HepG2 (cell line): ENCODE measurements around the gene DARS2. TPM values are rescaled to one million over a fixed set of nuclear protein-coding genes. Genes with fewer than 3 reads are reported as not detected.

Experiments
- GATAD1 ChIP-seq: IDR thresholded peaks from 2 replicates; pipeline ENCODE4 v1.6.1; 2016; ENCODE audit warnings: missing genetic modification reagents, missing compliant biosample characterization
- KLF6 ChIP-seq: IDR thresholded peaks from 2 replicates; pipeline ENCODE4 v1.8.0; 2016; ENCODE audit warnings: missing biosample characterization, missing genetic modification reagents
- LCORL ChIP-seq, 2 experiments: fragments of 450-650 bp in 1 of 2; sonication (generic) in 1 of 2; formaldehyde crosslinking in 1 of 2; IDR thresholded peaks; 2 replicates each; pipeline versions ENCODE4 v1.5.0 to v1.6.1; 2017 to 2020; ENCODE audit warnings: antibody characterized with exemption in 1 of 2, missing genetic modification reagents in 1 of 2
- MIER2 ChIP-seq: IDR thresholded peaks from 2 replicates; pipeline ENCODE4 v1.6.1; 2016; ENCODE audit warnings: missing biosample characterization, missing genetic modification reagents
- MLLT10 ChIP-seq: sonication (generic); formaldehyde crosslinking; IDR thresholded peaks from 2 replicates; pipeline ENCODE4 v1.4.0; 2020; ENCODE audit warnings: missing genetic modification reagents
- PHF20 ChIP-seq: sonication (generic); formaldehyde crosslinking; IDR thresholded peaks from 2 replicates; pipeline ENCODE4 v1.5.0; 2020; ENCODE audit warnings: mild to moderate bottlenecking, missing genetic modification reagents
- RBAK ChIP-seq: sonication (generic); formaldehyde crosslinking; IDR thresholded peaks from 2 replicates; pipeline ENCODE4 v1.5.1; 2020; ENCODE audit warnings: mild to moderate bottlenecking, missing genetic modification reagents
- SALL2 ChIP-seq: sonication (generic); formaldehyde crosslinking; IDR thresholded peaks from 2 replicates; pipeline ENCODE4 v1.8.1; 2023; ENCODE audit warnings: mild to moderate bottlenecking, missing genetic modification reagents, inconsistent platforms
- TARDBP ChIP-seq: sonication (generic); formaldehyde crosslinking; IDR thresholded peaks from 2 replicates; pipeline ENCODE4 v1.8.0; 2022; ENCODE audit warnings: mild to moderate bottlenecking, missing genetic modification reagents
- ZBTB42 ChIP-seq: sonication (generic); formaldehyde crosslinking; IDR thresholded peaks from 2 replicates; pipeline ENCODE4 v1.5.0; 2020; ENCODE audit warnings: mild to moderate bottlenecking, missing genetic modification reagents
- ZNF230 ChIP-seq: sonication (generic); formaldehyde crosslinking; IDR thresholded peaks from 2 replicates; pipeline ENCODE4 v1.4.0; 2020; ENCODE audit warnings: mild to moderate bottlenecking, missing genetic modification reagents
- ZNF557 ChIP-seq: sonication (generic); formaldehyde crosslinking; IDR thresholded peaks from 2 replicates; pipeline ENCODE4 v1.4.0; 2020; ENCODE audit warnings: missing genetic modification reagents
- ZNF570 ChIP-seq: sonication (generic); formaldehyde crosslinking; IDR thresholded peaks from 2 replicates; pipeline ENCODE4 v1.4.0; 2020; ENCODE audit warnings: mild to moderate bottlenecking, missing genetic modification reagents, borderline replicate concordance
- ZNF572 ChIP-seq: sonication (generic); formaldehyde crosslinking; IDR thresholded peaks from 2 replicates; pipeline ENCODE4 v1.5.1; 2020; ENCODE audit warnings: mild to moderate bottlenecking, missing genetic modification reagents
- ZNF614 ChIP-seq: IDR thresholded peaks from 2 replicates; pipeline ENCODE4 v1.6.1; 2018; ENCODE audit warnings: missing biosample characterization, missing genetic modification reagents, inconsistent platforms, borderline replicate concordance
- ZNF674 ChIP-seq: sonication (generic); formaldehyde crosslinking; IDR thresholded peaks from 2 replicates; pipeline ENCODE4 v1.5.0; 2020; ENCODE audit warnings: low read depth, mild to moderate bottlenecking, missing genetic modification reagents
- polyA plus RNA-seq, 8 experiments: library from polyadenylated mRNA; depleted of rRNA in 3 of 8; stranded (reverse) in 7 of 8; unstranded in 1 of 8; fragments of >200 nt; fragmentation: Illumina TruSeq in 4 of 8; extraction: Trizol in 4 of 8; gene quantifications; 2 replicates each; pipeline versions ENCODE4 v1.2.1 to v1.2.3, GENCODE V29; 2011 to 2016; ENCODE audit warnings: low read depth in 4 of 8, missing spikeins in 1 of 8, mixed read lengths in 1 of 8; ENCODE audit not compliant: insufficient read depth in 1 of 8
- total RNA-seq, 5 experiments: library from RNA; depleted of rRNA; stranded (reverse); fragments of >200 nt; fragmentation: Illumina TruSeq; extraction: Trizol; gene quantifications; 2 replicates each; pipeline ENCODE4 v1.2.3, GENCODE V29; 2016; ENCODE audit warnings: low read depth in 1 of 5
- TF ChIP-seq, protein P1 (sequence below): sonication (generic); formaldehyde crosslinking; IDR thresholded peaks from 2 replicates; pipeline ENCODE4 v1.4.0; 2020; ENCODE audit warnings: mild to moderate bottlenecking, low read depth, missing genetic modification reagents
- TF ChIP-seq, protein P2 (sequence below): sonication (generic); formaldehyde crosslinking; IDR thresholded peaks from 2 replicates; pipeline ENCODE4 v1.5.0; 2020; ENCODE audit warnings: mild to moderate bottlenecking, missing genetic modification reagents
- TF ChIP-seq, protein P3 (sequence below): IDR thresholded peaks from 2 replicates; pipeline ENCODE4 v1.6.1; 2016; ENCODE audit warnings: missing compliant biosample characterization, missing genetic modification reagents, borderline replicate concordance
- TF ChIP-seq, protein P4 (sequence below), 2 experiments: sonication (generic) in 1 of 2; formaldehyde crosslinking in 1 of 2; IDR thresholded peaks; 2 replicates each; pipeline versions ENCODE4 v1.5.1 to v1.6.1; 2011 to 2020; ENCODE audit warnings: borderline replicate concordance in 1 of 2, low read depth in 1 of 2, low read length in 1 of 2, mild to moderate bottlenecking in 1 of 2, missing genetic modification reagents in 1 of 2, moderate library complexity in 1 of 2
- TF ChIP-seq, protein P5 (sequence below): sonication (generic); formaldehyde crosslinking; IDR thresholded peaks from 2 replicates; pipeline ENCODE4 v1.4.0; 2020; ENCODE audit warnings: missing genetic modification reagents

Gene DARS2
- total and polyA plus RNA-seq, 2 of the 13 experiments (the other 11 are each of a cell fraction or from before 2014, with no cell fraction given), result 17.6 to 27.7 TPM

DNA sequence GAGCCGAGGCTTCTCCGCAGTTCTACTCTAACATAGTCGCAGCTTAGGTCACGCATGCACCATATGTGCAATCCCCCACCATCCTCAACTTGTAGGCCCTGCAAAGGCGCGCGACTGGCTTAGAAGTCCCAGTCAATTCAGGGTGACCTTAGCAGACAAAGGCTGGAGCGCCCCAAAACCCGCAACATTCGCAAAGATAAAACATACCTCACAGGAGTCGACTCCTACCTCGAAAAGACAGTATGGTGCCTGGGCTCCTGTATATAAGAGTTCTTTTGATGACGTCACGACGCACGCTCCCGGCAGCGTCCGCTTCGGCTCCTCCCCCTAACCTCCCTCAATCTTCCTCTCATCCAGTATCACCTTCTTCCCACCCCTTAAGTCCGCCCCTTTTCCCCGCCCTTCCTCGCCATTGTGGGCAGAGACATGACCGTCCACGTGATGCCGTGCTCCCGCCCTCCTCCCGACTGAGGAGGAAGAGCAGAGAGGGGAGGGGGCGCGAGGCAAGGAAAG is 43.3 kb downstream of the DARS2 start, which contains the start of gene GAS5 (continued):
- TF ChIP-seq, protein P1, sequence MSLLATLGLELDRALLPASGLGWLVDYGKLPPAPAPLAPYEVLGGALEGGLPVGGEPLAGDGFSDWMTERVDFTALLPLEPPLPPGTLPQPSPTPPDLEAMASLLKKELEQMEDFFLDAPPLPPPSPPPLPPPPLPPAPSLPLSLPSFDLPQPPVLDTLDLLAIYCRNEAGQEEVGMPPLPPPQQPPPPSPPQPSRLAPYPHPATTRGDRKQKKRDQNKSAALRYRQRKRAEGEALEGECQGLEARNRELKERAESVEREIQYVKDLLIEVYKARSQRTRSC (CRISPR knock-in tag), result peak; percentile 80; the same call in 1 of the 2 replicates
- TF ChIP-seq ZNF230 (CRISPR knock-in tag), result peak; percentile 75; the same call in 1 of the 2 replicates
- TF ChIP-seq MLLT10 (CRISPR knock-in tag), result peak; percentile 48; the same call in 1 of the 2 replicates
- TF ChIP-seq, protein P2, sequence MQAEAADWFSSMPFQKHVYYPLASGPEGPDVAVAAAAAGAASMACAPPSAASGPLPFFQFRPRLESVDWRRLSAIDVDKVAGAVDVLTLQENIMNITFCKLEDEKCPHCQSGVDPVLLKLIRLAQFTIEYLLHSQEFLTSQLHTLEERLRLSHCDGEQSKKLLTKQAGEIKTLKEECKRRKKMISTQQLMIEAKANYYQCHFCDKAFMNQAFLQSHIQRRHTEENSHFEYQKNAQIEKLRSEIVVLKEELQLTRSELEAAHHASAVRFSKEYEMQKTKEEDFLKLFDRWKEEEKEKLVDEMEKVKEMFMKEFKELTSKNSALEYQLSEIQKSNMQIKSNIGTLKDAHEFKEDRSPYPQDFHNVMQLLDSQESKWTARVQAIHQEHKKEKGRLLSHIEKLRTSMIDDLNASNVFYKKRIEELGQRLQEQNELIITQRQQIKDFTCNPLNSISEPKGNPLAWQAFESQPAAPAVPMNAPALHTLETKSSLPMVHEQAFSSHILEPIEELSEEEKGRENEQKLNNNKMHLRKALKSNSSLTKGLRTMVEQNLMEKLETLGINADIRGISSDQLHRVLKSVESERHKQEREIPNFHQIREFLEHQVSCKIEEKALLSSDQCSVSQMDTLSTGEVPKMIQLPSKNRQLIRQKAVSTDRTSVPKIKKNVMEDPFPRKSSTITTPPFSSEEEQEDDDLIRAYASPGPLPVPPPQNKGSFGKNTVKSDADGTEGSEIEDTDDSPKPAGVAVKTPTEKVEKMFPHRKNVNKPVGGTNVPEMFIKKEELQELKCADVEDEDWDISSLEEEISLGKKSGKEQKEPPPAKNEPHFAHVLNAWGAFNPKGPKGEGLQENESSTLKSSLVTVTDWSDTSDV (CRISPR knock-in tag), result no peak
- peak; percentile 51; the same call in 1 of the 2 replicates for TF ChIP-seq KLF6 (CRISPR knock-in tag)
- TF ChIP-seq MIER2 (CRISPR knock-in tag), result peak; percentile 39; the same call in 1 of the 2 replicates
- 0 out of 2 replicates have a peak, but pooled peaks have one; percentile 3 for TF ChIP-seq GATAD1 (CRISPR knock-in tag)
- TF ChIP-seq ZNF614 (CRISPR knock-in tag), result no peak
- no peak for TF ChIP-seq ZBTB42
- peak; percentile 17; the same call in 1 of the 2 replicates for TF ChIP-seq RBAK (CRISPR knock-in tag)
- TF ChIP-seq ZNF572 (CRISPR knock-in tag), result no peak
- TF ChIP-seq, protein P3, sequence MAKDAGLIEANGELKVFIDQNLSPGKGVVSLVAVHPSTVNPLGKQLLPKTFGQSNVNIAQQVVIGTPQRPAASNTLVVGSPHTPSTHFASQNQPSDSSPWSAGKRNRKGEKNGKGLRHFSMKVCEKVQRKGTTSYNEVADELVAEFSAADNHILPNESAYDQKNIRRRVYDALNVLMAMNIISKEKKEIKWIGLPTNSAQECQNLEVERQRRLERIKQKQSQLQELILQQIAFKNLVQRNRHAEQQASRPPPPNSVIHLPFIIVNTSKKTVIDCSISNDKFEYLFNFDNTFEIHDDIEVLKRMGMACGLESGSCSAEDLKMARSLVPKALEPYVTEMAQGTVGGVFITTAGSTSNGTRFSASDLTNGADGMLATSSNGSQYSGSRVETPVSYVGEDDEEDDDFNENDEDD (CRISPR knock-in tag), result peak; percentile 64; the same call in 1 of the 2 replicates
- 0 out of 2 replicates have a peak, but pooled peaks have one; percentile 10 for TF ChIP-seq TARDBP (CRISPR knock-in tag)
- TF ChIP-seq LCORL (IDR thresholded peaks at IDR 0.05), result no peak
- no peak for TF ChIP-seq LCORL (CRISPR knock-in tag; IDR thresholded peaks at IDR 0.05)
- TF ChIP-seq ZNF570 (CRISPR knock-in tag), result no peak
- TF ChIP-seq PHF20, result 0 out of 2 replicates have a peak, but pooled peaks have one; percentile 62
- TF ChIP-seq ZNF674 (CRISPR knock-in tag), result no peak
- TF ChIP-seq SALL2 (CRISPR knock-in tag), result peak; percentile 49; the same call in 1 of the 2 replicates
- TF ChIP-seq ZNF557, result peak; percentile 72; the same call in 1 of the 2 replicates
- TF ChIP-seq, protein P4, sequence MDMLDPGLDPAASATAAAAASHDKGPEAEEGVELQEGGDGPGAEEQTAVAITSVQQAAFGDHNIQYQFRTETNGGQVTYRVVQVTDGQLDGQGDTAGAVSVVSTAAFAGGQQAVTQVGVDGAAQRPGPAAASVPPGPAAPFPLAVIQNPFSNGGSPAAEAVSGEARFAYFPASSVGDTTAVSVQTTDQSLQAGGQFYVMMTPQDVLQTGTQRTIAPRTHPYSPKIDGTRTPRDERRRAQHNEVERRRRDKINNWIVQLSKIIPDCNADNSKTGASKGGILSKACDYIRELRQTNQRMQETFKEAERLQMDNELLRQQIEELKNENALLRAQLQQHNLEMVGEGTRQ (IDR thresholded peaks at IDR 0.05; ENCODE audit: low read depth, low read length), result peak; percentile 73; the same call in 1 of the 2 replicates
- TF ChIP-seq, protein P4 (CRISPR knock-in tag; IDR thresholded peaks at IDR 0.05; ENCODE audit: borderline replicate concordance), result peak; percentile 92
- TF ChIP-seq, protein P5, sequence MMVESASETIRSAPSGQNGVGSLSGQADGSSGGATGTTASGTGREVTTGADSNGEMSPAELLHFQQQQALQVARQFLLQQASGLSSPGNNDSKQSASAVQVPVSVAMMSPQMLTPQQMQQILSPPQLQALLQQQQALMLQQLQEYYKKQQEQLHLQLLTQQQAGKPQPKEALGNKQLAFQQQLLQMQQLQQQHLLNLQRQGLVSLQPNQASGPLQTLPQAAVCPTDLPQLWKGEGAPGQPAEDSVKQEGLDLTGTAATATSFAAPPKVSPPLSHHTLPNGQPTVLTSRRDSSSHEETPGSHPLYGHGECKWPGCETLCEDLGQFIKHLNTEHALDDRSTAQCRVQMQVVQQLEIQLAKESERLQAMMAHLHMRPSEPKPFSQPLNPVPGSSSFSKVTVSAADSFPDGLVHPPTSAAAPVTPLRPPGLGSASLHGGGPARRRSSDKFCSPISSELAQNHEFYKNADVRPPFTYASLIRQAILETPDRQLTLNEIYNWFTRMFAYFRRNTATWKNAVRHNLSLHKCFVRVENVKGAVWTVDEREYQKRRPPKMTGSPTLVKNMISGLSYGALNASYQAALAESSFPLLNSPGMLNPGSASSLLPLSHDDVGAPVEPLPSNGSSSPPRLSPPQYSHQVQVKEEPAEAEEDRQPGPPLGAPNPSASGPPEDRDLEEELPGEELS, result no peak
